Activated T-cell treated with anti-CD3 and anti-CD28 coated beads for 1 hour (primary cell): ENCODE results near the gene GZF1.

ENCODE experiments used
- DNase-seq: peaks from one replicate; pipeline ENCODE4 v3.0.0-alpha.2; 2020; ENCODE audit warnings: low read depth

GZF1 gene

GRCh38 chr20:23409800-23410199, 47.8 kb downstream of the GZF1 start:
- DNase-seq: no peak

- no peak for DNase-seq
These were observed 49.1 kb downstream of the GZF1 start for GRCh38 chr20:23410916-23411695.

DNA sequence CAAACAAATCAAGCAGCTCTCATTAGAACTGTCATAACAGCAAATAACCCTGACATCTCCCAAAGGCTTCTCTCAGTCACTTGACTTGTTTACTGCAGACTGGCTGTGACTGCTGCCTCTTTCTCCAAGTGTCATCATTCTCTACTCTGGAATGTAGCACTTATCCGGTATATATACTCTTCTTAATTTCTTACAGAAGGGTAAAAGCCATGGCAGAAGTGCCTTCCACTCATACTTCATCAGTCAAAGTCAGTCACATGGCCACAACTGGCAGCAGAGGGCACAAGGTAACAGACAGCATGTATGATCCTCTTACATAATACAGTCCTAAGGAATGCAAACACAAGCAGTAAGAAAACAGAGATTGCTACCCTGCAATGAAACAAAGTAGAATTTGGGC, 50.0 kb downstream of the GZF1 start:
- DNase-seq: no peak

GRCh38 chr20:23413862-23414422, 52.0 kb downstream of the GZF1 start:
- no peak for DNase-seq

DNA sequence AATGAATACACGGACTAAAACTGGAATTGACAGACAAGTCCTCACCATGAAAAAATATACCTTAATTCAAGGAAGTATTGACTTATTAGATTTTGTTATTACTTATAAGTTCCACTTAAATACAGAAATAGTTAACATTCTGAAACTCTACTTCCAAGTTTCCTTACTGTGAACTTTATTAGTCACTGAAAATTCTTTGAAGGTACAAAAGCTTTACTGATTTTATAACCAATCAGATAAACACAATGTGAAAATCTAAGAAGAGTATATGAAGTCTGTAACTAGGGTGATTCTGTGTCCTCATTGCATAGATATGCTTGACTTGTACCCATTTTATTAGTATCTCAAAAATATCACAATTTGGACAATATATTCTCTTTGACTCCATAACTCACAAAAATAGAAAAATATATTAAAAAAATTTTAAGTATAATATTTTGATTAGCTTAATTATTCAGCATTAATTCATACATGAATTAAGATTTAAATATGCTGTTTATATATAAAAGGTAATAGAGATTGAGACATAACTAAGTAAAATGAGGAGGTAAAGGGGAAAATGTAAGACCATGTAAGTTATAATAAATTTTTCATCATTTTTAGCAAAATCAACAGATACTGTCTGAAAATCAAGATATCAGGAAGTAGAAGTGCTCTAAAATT, 52.7 kb downstream of the GZF1 start:
- no peak for DNase-seq

GRCh38 chr20:23415555-23415954, 53.6 kb downstream of the GZF1 start:
- DNase-seq: no peak

DNA sequence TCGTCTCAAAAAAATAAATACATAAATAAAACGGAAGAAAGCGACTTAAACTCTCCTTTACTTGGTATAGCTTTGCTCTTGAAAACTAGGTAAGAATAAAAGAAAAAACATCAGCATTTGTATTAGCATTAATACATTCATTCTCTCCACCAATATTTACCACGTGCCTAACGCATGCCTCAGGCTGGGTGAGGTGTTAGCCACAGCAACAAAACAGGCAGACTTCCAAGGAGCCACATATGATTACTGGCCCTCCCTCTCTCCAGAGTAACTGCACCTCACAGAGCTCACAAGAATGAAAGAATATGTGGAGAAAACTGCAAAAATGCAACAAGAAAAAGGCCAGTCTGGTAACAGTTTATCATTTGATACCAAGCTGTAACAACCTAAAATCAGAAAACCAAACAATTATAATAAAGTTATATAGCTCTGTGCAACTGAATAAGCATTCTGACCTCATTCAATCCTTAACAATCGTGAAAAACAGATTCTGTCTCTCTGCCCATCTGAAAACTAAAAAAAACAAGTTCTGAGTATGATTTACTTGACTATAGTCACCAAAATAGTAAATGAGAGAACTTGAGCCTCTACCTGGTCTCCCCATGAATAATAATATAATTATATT, 54.1 kb downstream of the GZF1 start:
- DNase-seq: no peak

GRCh38 chr20:23417861-23418260, 55.9 kb downstream of the GZF1 start:
- DNase-seq: no peak

GRCh38 chr20:23419657-23419994, 57.6 kb downstream of the GZF1 start:
- no peak for DNase-seq

DNA sequence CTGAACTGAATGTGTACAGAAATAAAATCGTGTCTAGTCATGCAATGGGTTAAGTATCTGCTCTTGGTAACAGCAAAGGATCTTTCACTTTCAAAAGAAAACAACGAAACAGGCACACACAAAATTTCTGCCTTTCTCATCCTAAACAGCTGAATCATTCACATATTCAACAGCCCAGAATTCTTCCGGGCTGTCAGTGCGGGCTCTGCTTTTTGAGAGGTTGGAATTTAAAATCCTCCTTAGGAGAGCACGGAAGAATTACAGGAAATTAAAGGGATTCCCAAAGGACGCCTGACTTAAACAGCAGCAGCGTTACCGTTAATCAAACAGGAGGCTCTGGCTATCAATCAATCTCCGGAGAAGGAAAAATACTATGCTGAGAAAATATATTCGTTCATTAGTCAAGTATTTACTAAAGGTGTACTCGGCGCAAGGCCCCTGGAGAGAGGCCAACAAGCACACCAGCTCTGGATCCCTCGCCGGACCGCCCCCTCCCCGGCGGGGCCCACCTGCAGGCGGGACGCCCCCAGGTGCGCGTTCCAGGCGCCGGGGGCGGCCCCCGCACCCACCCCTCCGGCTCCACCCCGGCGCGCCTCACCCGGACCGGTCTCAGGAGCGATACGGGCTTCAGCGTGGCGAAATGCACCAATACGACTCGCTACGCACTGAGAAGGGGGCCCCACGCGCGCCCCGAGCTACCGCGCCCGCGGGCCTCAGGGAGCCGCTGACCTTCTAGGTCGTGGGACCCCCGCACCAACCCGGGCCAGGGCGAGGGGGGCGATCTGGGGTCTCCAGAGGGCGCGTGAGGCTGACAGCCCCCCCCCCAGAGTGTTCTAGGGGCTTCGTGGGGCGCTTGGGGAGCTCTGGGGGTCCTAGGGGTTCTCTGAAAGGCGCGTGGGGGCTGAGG, 58.3 kb downstream of the GZF1 start:
- peak; percentile 32 for DNase-seq

GRCh38 chr20:23420943-23421931, 59.3 kb downstream of the GZF1 start, which contains the start of gene NAPB:
TSS of gene NAPB (minus strand) at chr20:23421488. CDS start at chr20:23421402, 86 bp downstream.
- peak; percentile 89 for DNase-seq
